ENCODE data around the gene DENND1A. TPM values are rescaled to one million over a fixed set of nuclear protein-coding genes. Genes with fewer than 3 reads are reported as not detected.
"Not testable (repeated sequence)": the region's sequence is repeated elsewhere in the genome, so short reads cannot be mapped to it uniquely, and the experiment has no call there.

The DENND1A gene, protein sequence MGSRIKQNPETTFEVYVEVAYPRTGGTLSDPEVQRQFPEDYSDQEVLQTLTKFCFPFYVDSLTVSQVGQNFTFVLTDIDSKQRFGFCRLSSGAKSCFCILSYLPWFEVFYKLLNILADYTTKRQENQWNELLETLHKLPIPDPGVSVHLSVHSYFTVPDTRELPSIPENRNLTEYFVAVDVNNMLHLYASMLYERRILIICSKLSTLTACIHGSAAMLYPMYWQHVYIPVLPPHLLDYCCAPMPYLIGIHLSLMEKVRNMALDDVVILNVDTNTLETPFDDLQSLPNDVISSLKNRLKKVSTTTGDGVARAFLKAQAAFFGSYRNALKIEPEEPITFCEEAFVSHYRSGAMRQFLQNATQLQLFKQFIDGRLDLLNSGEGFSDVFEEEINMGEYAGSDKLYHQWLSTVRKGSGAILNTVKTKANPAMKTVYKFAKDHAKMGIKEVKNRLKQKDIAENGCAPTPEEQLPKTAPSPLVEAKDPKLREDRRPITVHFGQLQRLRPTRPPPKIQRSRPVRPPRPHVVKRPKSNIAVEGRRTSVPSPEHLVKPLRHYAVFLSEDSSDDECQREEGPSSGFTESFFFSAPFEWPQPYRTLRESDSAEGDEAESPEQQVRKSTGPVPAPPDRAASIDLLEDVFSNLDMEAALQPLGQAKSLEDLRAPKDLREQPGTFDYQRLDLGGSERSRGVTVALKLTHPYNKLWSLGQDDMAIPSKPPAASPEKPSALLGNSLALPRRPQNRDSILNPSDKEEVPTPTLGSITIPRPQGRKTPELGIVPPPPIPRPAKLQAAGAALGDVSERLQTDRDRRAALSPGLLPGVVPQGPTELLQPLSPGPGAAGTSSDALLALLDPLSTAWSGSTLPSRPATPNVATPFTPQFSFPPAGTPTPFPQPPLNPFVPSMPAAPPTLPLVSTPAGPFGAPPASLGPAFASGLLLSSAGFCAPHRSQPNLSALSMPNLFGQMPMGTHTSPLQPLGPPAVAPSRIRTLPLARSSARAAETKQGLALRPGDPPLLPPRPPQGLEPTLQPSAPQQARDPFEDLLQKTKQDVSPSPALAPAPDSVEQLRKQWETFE
- 35.6 TPM for total RNA-seq

- H3K4me3 ChIP-seq (ENCODE audit: low read length), result peak within 1 kb of the TSS; percentile 66
- H3K9me3 ChIP-seq (ENCODE audit: low read depth, low read length), result no peaks in the 10 kb centered on the region
- peaks cover 43% of the 10 kb centered on the region for H3K4me1 ChIP-seq (ENCODE audit: insufficient read depth, low read length)
- no peaks in the 10 kb centered on the region for H3K27me3 ChIP-seq (ENCODE audit: insufficient read depth, low read length)
Measured at GRCh38 chr9:123929870-123930831, at the start of gene DENND1A. TSS of gene DENND1A (minus strand) at chr9:123930126. CDS start at chr9:123929905, 221 bp downstream.

GRCh38 chr9:123978981-123979380 is 49.1 kb upstream of the DENND1A start:
- Histone ChIP-seq H3K4me3 (ENCODE audit: low read length) (no peak overlapping the region), H3K4me1 (ENCODE audit: insufficient read depth, low read length) (no peaks in the 10 kb centered on the region), H3K9me3 (ENCODE audit: low read depth, low read length) (no peaks in the 10 kb centered on the region), H3K27me3 (ENCODE audit: insufficient read depth, low read length) (peaks cover 9% of the 10 kb centered on the region)

DNA sequence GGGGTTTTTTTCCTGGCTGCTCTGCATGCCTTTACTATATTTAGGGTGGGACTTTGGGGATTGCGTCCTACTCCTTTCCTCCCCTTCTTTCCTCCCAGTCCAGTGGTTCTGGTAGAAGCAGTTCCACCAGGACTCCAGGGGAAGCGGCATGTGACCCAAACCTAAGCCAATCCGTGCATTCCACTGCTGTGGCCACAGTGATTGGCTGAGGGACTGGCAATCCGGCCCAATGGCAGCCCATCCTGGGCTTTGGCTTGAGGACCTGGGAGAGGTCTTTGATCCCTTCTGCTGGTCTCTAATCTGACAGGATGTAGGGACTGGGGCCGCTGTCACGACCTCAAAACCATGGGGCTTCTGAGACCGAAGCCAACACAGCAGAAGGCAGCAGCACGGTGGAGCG is 46.7 kb upstream of the DENND1A start:
- not testable (repeated sequence) for H3K4me1 ChIP-seq (ENCODE audit: insufficient read depth, low read length); H3K4me3 ChIP-seq (ENCODE audit: low read length); H3K27me3 ChIP-seq (ENCODE audit: insufficient read depth, low read length); H3K9me3 ChIP-seq (ENCODE audit: low read depth, low read length)

- H3K4me3 ChIP-seq (ENCODE audit: low read length), result no peak overlapping the region
- no peaks in the 10 kb centered on the region for H3K4me1 ChIP-seq (ENCODE audit: insufficient read depth, low read length)
- H3K9me3 ChIP-seq (ENCODE audit: low read depth, low read length), result no peaks in the 10 kb centered on the region
- H3K27me3 ChIP-seq (ENCODE audit: insufficient read depth, low read length), result peaks cover 9% of the 10 kb centered on the region
Measured at GRCh38 chr9:123975871-123976270, 45.9 kb upstream of the DENND1A start.

DNA sequence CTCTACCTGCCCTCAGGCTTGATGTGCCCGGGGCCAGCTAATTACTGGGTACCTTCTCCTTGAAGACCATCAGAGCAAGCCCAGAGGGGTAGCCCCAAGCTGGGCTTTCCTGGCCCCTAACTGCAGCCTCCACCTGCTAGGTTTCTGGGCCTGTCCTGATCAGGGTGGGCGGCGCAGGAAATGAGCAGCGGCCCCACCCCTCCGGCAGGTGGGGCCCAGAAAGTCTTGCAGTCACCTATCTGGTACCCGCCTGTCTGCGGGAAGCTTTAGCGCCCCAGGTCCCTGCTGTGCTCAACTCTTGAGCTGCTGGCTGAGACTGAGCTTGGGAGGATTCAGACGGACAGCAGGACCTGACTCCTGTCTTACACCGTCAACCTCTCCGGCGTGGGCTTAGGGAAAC is 44.5 kb upstream of the DENND1A start:
- Histone ChIP-seq H3K4me3 (ENCODE audit: low read length) (no peak overlapping the region), H3K9me3 (ENCODE audit: low read depth, low read length) (no peaks in the 10 kb centered on the region), H3K27me3 (ENCODE audit: insufficient read depth, low read length) (peaks cover 4% of the 10 kb centered on the region), H3K4me1 (ENCODE audit: insufficient read depth, low read length) (no peaks in the 10 kb centered on the region)

DNA sequence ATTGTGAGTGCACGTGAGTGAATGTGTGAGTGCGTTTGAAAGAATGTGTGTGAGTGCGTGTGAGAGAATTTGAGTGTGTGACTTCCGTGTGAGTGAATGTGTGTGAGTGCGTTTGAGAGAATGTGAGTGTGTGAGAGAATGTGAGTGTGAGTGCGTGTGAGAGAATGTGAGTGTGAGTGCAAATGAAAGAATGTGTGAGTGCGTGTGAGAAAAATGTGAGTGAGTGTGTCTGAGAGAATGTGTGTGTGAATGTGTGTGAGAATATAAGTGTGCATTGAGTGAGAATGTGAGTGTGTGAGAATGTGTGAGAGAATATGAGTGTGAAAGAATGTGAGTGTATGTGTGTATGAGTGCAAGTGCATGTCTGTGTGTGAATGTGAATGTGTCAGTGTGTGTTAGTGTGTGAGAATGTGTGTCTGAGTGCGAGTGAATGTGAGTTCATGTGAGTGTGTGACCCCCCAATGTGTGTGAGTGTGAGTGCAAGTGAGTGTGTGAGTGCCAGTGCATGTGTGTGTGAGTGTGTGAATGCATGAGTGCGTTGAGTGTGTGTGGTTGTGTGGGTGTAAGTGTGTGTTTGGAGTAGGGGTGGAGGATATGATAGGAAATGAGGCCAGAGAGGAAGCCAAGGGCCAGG is 43.8 kb upstream of the DENND1A start:
- H3K9me3 ChIP-seq (ENCODE audit: low read depth, low read length), result no peaks in the 10 kb centered on the region
- H3K4me3 ChIP-seq (ENCODE audit: low read length), result no peak overlapping the region
- H3K4me1 ChIP-seq (ENCODE audit: insufficient read depth, low read length), result no peaks in the 10 kb centered on the region
- no peaks in the 10 kb centered on the region for H3K27me3 ChIP-seq (ENCODE audit: insufficient read depth, low read length)

- Histone ChIP-seq H3K9me3 (ENCODE audit: low read depth, low read length) (no peaks in the 10 kb centered on the region), H3K4me3 (ENCODE audit: low read length) (no peak overlapping the region), H3K27me3 (ENCODE audit: insufficient read depth, low read length) (peaks cover under 1% of the 10 kb centered on the region), H3K4me1 (ENCODE audit: insufficient read depth, low read length) (no peaks in the 10 kb centered on the region)
Measured at GRCh38 chr9:123972618-123973017, 42.7 kb upstream of the DENND1A start.

GRCh38 chr9:123967323-123967722 is 37.4 kb upstream of the DENND1A start:
- Histone ChIP-seq H3K4me1 (ENCODE audit: insufficient read depth, low read length) (peaks cover 4% of the 10 kb centered on the region), H3K4me3 (ENCODE audit: low read length) (no peak overlapping the region), H3K27me3 (ENCODE audit: insufficient read depth, low read length) (peaks cover 19% of the 10 kb centered on the region)

DNA sequence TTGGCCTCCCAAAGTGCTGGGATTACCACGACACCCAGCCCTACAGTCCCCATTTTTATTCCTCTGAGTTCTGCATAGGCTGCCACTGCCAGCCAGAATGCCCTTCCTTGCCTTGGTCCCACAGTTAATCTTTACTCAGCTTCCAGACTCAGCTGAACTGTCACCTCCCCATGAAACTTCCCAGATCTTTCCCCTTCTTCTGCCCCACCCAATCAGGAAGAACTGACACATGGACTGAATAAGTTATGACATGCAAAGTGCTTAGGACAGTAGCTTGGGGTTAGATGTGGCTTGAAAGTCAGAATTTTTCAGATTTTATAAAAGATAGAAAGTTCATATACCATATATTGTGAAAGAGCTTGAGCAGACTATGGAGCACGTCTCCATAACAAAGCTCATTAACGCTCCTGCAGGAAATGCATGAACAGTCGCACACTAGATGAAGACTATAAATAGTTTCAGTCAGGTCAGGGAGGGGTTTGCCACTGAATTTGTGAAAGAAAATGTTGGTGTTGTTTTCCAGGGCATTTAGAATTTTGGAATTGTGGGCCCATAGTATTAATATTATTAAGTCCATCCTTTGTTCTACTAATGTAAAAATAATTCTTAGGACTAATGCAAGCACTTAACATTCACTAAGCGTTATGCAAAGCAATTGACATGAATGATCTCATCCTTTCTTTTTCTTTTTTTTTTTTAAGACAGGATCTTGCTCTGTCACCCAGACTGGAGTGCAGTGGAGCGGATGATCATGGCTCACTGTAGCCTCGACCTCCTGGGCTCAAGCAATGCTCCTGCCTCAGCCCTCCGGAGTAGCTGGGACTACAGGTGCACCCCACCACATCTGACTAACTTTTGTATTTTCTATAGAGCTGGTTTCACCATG is 36.1 kb upstream of the DENND1A start:
- Histone ChIP-seq H3K9me3 (ENCODE audit: low read depth, low read length) (no peaks in the 10 kb centered on the region), H3K4me1 (ENCODE audit: insufficient read depth, low read length) (peaks cover 4% of the 10 kb centered on the region), H3K4me3 (ENCODE audit: low read length) (no peak overlapping the region), H3K27me3 (ENCODE audit: insufficient read depth, low read length) (peaks cover 19% of the 10 kb centered on the region)

More at GRCh38 chr9:123967323-123967722, 37.4 kb upstream of the DENND1A start:
- H3K9me3 ChIP-seq (ENCODE audit: low read depth, low read length), result no peaks in the 10 kb centered on the region

DNA sequence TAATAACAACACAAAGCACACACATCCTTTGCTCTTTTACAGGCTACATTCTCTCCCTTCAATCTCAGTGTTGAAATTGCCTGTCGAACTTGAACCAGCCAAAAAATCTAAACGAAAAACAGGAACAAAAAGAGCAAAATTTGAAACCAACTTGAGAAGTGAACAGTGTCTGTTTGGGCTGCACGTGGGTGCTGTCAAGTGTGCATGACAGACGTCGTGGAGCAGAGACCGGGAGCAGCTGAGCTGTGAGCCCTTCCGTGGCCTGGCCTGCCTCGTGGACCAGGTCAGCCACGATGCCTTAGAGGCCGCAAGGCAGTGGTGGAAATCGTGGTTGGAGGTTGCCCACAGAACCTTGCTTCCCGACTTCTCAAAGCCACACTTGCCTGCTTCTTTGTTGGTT is 34.8 kb upstream of the DENND1A start:
- no peaks in the 10 kb centered on the region for H3K9me3 ChIP-seq (ENCODE audit: low read depth, low read length)
- H3K4me1 ChIP-seq (ENCODE audit: insufficient read depth, low read length), result peaks cover 4% of the 10 kb centered on the region
- peaks cover 19% of the 10 kb centered on the region for H3K27me3 ChIP-seq (ENCODE audit: insufficient read depth, low read length)
- no peak overlapping the region for H3K4me3 ChIP-seq (ENCODE audit: low read length)

GRCh38 chr9:123960965-123961364 is 31.0 kb upstream of the DENND1A start:
- Histone ChIP-seq H3K27me3 (ENCODE audit: insufficient read depth, low read length) (peaks cover 9% of the 10 kb centered on the region), H3K9me3 (ENCODE audit: low read depth, low read length) (no peaks in the 10 kb centered on the region), H3K4me1 (ENCODE audit: insufficient read depth, low read length) (peaks cover 4% of the 10 kb centered on the region), H3K4me3 (ENCODE audit: low read length) (no peak overlapping the region)

DNA sequence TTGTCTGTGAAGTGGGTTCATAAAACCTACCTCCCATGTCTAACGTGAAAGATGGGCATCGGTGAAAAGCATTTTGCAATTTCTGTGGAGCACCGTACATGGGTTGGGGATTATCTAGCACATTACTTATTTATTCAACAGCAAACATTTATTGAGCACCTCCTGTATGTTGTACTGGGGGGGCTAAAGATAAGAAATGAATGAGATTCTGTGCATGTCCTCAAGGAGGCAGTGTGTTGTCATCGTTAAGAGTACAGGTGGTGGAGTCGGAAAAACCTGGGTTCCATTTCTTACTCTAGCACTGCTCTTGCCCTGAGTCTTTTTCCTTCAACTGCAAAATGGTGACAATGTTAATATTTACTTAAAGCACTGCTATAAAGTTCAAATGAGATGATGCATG is 30.4 kb upstream of the DENND1A start:
- no peak overlapping the region for H3K4me3 ChIP-seq (ENCODE audit: low read length)
- H3K9me3 ChIP-seq (ENCODE audit: low read depth, low read length), result no peaks in the 10 kb centered on the region
- H3K27me3 ChIP-seq (ENCODE audit: insufficient read depth, low read length), result peaks cover 5% of the 10 kb centered on the region
- peaks cover 4% of the 10 kb centered on the region for H3K4me1 ChIP-seq (ENCODE audit: insufficient read depth, low read length)

GRCh38 chr9:123959787-123960186 is 29.9 kb upstream of the DENND1A start:
- H3K27me3 ChIP-seq (ENCODE audit: insufficient read depth, low read length), result no peaks in the 10 kb centered on the region
- H3K4me1 ChIP-seq (ENCODE audit: insufficient read depth, low read length), result peaks cover 4% of the 10 kb centered on the region
- no peaks in the 10 kb centered on the region for H3K9me3 ChIP-seq (ENCODE audit: low read depth, low read length)
- no peak overlapping the region for H3K4me3 ChIP-seq (ENCODE audit: low read length)
